ENCODE results near the gene RBBP8.

DNA sequence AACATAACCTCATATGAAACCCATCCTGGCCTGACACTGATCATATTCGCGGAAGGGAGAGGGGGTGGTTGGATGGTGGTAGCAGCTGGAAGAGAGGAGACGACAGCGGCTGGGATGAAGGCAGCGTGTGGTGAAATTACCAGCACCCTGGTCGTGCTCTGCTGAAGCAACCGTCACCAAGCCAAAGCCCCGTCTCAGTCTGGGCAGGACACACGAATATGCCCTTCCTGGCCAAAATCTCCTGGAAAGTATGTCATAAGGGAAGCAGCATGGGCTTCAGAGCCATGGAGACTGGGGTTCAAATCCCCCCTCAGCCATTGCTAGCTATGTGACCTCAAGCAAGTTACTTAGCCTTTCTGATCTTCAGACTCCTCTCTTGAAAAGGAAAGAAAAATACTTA lies 139.0 kb downstream of the RBBP8 start:
- no peak for TF ChIP-seq GATA3 (IDR thresholded peaks at IDR 0.05; ENCODE audit: low read depth, low read length)
- no peak for TF ChIP-seq GATA2 (IDR thresholded peaks at IDR 0.05; ENCODE audit: low read depth, low read length)

Data from SH-SY5Y (cell line).